IPS-18c (cell line): ENCODE data around the gene SFMBT2.

Experiments
- H3K4me3 ChIP-seq: 2 replicates; pipeline ENCODE4 v1.7.0; 2013; ENCODE audit warnings: low read depth, mild to moderate bottlenecking, low read length, moderate library complexity; ENCODE audit not compliant: insufficient read depth
- H3K9me3 ChIP-seq: one replicate; pipeline ENCODE4 v1.6.1; 2013; ENCODE audit warnings: mild to moderate bottlenecking, low read length, moderate library complexity; ENCODE audit not compliant: control insufficient read depth, insufficient read depth

SFMBT2 gene

DNA sequence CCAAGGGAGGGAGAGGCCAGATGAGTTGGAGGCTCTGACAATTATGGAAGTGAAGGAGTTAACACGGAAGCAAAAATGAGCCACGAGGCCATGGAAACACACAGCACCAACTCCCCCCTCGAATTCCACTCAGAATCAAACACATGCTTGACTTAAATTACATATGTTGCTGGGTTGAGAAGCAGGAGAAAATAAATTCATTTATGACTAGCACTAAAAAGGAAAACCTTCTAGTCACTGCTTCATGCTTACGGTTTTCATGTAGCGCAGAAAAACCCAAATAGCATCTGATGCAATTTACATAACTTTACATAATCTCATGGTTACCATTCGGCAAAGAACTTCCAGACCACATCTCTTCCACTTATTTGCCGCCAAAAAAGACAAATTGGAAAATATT lies 51.5 kb downstream of the SFMBT2 start:
- no peak overlapping the region for H3K4me3 ChIP-seq
- H3K9me3 ChIP-seq, result no peaks in the 10 kb centered on the region

DNA sequence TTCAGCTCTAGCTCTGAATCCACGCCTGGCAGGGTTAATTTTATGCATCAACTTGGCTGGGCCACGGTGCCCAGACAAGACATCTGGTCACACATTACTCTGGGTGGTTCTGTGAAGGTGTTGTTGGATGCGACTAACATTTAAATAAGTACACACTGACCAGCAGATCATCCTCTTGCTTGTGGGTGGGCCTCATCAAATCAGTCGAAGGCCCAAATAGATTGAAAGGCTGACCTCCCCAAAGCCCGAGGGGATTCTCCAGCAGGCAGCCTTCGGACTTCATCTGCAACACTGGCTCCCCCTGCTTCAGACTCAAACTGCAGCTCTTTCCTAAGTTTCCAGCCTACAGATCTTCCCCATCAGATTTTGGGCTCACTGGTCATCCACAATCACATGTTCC lies 53.6 kb downstream of the SFMBT2 start:
- no peaks in the 10 kb centered on the region for H3K9me3 ChIP-seq
- no peak overlapping the region for H3K4me3 ChIP-seq

DNA sequence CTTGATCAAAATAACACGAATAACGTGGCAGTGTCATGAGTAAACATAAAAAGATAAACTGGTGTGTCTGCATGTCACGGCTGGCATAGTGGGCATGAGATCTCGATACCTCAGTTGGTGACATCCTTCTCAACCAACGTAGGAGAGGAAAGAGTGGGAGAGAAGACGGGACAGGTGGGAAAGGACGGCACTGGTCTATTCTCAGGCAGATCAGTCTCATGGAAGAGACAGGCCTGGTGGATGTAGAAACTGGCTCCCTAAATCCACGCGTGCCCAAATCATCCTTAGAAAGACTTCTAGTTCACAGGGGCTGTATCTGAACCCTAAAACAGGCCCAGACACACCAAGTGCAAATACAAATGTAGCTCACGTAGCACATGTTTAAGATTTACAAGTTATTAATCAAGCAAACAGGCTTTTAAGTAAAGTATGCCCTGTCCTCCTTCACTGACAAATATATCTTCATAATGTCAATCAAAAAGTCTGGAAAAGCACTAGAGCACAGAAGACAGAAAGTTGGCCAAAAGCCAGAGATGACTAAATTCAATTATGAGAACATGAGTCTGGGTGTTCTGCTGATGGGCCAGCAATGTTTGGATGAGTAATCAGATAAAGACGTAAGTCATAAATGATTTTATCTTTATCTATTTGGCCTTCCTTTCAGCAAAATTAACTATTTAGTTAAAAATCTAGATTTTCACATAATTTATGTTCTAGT lies 56.3 kb downstream of the SFMBT2 start:
- no peak overlapping the region for H3K4me3 ChIP-seq
- H3K9me3 ChIP-seq, result no peaks in the 10 kb centered on the region

DNA sequence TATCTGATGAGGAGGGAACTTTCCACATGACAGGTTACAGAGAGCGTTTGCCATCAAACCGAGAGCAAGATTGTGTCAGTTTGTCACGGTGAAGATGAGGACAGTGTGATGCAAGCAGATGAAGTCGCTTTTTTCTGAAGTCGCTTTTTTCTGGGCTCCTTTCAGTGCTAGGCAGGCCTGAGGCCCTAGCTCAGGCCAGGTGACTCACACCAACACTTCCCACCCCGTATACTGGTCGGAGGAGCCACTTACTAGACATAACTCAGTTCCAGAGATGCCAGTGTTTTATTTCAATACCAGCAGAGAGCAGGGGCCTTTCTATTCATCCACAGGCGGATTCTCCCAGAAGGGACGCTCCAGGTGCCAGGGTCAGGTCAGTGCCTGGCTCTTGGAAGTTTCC lies 58.9 kb downstream of the SFMBT2 start:
- no peak overlapping the region for H3K4me3 ChIP-seq

DNA sequence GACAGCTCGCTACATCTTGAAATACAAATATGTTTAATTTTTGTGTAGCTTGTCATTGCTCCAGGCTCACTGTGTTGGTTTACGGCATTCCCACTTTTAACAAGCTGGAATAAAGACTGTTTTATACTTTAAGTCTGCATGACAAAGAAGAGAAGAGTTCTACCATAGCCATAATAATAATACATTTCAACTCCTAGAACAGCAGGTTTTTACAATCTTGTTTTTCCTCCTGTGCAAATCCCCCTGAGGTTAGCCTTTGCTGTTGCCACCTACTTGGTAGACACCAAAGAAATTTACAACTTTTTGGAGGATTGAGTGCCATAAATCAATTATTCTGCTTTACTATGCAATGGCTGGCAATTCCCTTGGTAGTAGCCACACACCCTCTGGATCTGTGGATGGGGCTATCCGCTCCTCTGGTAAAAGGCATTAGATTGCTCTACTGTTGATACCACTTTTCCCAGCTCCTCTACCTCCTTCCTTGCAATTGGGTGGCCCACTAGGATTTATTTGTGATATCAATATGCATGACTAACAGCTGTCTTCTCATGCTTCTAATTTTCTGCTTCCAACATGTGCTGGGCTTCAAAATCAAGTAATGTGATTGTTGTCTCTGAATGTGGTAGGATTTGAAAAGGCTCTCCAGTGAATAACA lies 60.2 kb downstream of the SFMBT2 start:
- no peaks in the 10 kb centered on the region for H3K9me3 ChIP-seq
- H3K4me3 ChIP-seq, result no peak overlapping the region

More for the DNA sequence above, 58.9 kb downstream of the SFMBT2 start:
- no peaks in the 10 kb centered on the region for H3K9me3 ChIP-seq

DNA sequence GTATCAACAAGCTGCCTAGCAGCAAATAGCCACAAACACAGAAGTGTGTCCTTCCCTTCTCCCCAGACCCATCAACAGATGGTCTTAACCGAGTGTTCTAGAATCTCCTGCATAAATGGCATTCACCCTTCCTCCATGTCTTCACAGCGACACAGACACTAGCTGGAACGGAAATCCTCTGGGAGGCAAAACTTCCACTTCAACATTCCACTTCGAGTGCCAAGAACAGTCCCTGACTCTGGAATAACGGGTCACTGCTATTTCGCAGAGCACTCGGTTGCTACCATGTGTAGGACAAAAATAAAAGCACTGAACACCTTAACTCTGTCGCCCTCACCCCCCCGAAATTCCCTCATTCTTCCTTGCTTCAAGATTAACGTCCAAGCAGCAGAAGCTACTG lies 65.1 kb downstream of the SFMBT2 start:
- no peak overlapping the region for H3K4me3 ChIP-seq
- no peaks in the 10 kb centered on the region for H3K9me3 ChIP-seq

DNA sequence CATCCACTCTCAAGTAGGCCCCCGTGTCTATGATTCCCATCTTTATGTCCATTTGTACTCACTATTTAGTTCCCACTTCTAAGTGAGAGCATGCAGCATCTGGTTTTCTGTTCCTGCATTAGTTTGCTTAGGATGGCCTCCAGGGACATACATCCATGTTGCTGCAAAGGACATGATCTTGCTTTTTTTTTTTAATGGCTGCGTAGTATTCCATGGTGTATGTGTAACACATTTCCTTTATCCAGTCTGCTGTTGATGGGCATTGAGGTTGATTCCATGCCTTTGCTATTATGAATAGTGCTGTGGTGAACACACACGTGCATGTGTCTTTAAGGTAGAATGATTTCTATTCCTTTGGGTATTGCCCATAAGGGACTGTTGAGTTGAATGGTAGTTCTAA lies 67.8 kb downstream of the SFMBT2 start:
- H3K4me3 ChIP-seq, result no peak overlapping the region
- H3K9me3 ChIP-seq, result no peaks in the 10 kb centered on the region

DNA sequence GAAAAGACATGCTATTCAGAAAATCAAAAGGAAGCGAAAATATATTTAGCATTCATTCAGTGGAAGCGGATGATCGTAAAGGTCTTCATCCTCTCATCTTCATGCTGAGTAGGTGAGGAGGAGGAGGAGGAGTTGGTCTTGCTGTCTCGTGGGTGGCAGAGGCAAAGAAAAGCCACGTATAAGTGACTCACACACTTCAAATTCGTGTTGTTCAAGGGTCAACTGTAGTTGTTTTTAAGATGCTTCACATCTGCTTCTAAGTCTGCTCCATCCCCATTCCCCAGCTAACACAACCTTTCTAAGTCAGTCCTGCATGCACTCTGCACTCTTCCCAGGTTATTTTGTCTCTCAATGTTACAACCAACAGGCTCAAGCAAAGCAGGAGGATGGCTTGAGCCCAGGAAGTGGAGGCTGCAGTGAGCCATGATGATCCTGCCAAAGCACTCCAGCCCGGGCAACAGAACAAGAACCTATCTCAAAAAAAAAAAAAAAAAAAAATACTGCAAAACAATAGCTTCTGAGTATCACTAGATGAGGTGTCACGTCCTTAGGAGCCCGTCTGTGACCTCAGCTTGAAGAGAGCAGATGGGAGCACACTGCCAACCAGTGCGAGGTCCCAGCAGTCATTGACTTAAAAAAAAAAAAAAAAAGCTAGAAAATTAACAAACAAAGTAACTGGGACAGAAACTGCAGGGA lies 70.5 kb downstream of the SFMBT2 start:
- H3K9me3 ChIP-seq, result no peaks in the 10 kb centered on the region
- H3K4me3 ChIP-seq, result no peak overlapping the region

DNA sequence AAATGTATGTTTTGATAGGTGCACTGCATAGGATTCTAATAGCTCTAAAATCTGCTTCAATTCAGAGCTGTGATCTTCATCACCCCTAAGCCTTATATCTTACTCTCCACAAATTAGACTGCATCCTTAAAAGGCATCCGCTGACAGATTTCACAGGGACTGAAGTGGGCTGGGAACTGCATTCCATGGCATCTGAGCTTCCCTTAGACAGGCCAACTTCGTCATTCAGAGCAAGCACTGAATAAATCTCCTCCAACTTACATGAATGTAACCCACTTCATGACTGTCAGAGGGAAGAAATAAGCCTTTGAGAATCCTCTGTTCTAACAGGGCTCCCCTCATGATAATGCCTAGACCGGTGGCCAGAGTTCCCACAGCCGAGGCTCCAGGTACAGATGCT lies 71.3 kb downstream of the SFMBT2 start:
- Histone ChIP-seq H3K4me3 (no peak overlapping the region), H3K9me3 (no peaks in the 10 kb centered on the region)

DNA sequence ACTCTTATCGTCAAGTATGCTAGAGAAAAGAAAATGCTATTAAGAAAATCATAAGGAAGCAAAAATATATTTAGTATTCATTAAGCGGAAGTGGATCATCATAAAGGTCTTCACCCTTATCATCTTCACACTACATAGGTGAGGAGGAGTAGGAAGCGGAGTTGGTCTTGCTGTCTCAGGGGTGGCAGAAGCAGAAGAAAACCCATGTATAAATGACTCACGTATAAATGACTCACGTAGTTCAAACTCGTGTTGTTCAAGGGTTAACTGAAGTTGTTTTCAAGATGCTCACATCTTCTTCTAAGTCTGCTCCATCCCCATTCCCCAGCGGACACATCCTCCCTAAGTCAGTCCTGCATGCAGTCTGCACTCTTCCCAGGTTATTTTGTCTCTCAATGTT lies 72.4 kb downstream of the SFMBT2 start:
- H3K4me3 ChIP-seq, result no peak overlapping the region
- H3K9me3 ChIP-seq, result no peaks in the 10 kb centered on the region

DNA sequence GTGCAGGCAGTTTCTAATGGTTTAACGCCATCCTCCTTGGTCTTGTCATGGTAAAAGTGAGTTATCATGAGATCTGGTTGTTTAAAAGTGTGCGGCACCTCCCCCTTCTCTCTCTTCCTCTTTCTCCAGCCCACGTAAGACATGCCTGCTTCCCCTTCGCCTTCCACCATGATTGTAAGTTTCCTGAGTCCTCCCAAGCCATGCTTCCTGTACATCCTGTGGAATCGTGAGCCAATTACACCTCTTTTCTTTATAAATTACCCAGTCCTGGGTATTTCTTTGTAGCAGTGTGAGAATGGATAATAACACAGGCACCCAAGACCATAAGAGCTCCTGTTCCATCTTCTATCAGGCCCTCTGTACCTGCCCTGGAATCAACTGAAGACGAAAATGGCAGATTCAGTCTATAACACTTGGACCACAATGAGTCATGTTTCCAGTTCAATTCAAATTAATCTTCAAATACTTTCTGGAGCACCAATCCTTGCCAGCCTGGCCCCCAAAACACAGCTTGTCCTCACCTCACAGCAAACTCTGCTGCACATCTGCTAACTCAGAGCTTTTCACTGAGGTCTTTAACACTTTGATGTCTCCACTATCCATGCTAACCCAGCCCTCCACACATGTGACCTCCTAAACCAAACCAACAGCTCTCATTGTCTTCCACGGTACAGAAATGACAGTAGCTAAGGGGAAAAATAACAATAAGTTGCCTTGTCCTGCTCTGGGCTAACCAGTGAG lies 73.2 kb downstream of the SFMBT2 start:
- H3K4me3 ChIP-seq, result no peak overlapping the region
- no peaks in the 10 kb centered on the region for H3K9me3 ChIP-seq

DNA sequence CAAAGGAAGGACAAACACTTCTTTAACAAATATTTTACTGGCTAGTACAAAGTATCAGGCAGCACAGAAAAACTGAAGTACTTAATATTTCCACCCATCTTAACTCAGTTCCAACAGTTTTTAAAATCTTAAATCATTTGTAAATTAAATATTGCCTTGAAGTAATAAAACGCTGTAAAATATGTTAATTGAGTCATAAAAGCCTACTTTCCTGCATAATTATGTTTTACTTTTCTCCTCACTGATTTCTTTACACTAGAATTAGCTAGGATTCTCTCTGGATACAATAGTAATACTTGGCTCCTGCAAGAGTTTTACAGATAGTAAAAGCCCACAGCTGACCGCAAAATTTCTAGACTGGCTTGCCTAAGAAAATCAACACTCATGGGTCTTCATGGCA lies 74.9 kb downstream of the SFMBT2 start:
- no peaks in the 10 kb centered on the region for H3K9me3 ChIP-seq

DNA sequence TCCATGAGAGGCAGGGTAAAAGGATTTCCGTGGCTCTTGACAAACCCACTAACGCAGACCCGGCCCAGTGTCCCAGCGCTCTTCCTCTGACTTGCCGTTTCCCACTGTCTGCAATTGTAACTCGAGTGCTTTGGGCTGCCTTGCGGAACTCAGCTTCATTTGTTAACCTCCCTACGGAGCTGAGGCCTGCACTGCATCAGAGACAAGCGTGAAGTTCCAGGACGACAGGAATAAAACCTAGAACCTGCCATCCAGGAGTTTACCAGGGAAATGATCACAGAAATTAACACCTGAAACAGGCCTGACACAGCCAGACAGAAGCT lies 76.2 kb downstream of the SFMBT2 start:
- peaks cover 2% of the 10 kb centered on the region for H3K9me3 ChIP-seq
- no peak overlapping the region for H3K4me3 ChIP-seq

More for the DNA sequence above, 74.9 kb downstream of the SFMBT2 start:
- no peak overlapping the region for H3K4me3 ChIP-seq

DNA sequence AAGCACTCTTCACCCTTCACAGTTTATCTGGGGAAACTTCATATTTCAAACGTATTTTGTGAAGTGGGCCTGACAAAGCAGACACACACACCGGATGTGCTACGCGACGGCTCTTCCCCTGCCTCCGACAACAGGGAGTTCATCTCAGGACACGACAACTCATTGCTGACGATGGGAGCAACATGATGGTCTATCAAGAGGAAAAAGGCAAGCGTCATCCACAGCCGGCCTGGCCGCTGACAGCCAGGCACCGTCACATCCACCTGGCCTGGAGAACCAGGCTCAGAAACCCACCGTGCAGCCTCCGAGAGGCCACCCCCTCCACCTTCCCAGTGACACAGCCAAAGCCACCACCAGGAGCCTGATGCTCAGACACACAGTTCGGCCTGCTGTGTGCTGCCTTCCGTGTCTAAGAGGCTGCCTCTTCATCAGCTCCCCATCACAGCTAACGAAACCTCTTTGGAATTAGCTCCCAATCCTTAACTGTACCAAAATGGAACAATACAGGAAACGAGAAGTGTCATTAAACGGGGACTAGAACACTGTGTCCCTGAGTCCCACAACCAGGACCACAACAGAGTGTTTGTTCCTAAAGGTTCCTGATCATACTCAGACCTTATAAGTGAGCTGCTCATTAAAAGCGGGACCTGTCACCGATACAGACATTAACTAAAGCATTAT lies 76.7 kb downstream of the SFMBT2 start:
- Histone ChIP-seq H3K4me3 (no peak overlapping the region), H3K9me3 (peaks cover 5% of the 10 kb centered on the region)

DNA sequence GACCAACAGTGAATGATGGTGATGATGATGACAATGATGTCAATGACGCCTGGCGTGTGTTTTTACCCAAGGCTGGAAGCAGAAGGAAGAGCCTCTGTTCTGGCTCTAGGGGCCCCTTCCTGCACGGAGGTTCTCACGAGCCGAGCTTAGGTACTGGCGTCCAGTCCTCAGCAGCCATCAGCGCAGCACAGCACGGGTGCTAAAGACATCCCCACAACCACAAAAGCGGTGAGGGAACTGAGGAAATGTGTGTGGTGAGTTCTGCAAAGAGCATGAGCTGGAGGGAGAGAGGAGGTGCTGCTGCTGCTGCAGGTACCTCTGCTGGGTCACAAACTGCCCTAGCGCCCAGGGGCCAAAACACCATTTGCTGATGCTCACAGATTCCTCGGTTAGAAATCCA lies 81.6 kb downstream of the SFMBT2 start:
- peaks cover 5% of the 10 kb centered on the region for H3K9me3 ChIP-seq
- H3K4me3 ChIP-seq, result no peak overlapping the region

DNA sequence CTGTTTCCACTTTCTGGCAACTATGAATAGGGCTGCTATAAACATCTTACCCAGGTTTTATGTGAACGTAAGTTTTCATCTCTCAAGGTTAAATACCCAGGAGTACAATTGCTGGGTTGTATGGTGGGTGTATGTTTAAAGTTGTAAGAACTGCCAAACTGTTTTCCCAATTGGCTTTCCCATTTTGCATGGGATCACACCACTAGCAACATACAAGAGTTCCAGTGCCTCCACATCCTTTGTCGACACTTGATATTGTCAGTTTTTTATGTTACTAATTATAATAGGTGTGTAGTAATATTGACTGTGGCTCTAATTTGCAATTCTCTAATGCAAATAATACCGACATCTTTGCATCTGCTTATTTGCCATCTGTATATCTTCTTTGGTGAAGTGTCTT lies 82.9 kb downstream of the SFMBT2 start:
- peaks cover 5% of the 10 kb centered on the region for H3K9me3 ChIP-seq

DNA sequence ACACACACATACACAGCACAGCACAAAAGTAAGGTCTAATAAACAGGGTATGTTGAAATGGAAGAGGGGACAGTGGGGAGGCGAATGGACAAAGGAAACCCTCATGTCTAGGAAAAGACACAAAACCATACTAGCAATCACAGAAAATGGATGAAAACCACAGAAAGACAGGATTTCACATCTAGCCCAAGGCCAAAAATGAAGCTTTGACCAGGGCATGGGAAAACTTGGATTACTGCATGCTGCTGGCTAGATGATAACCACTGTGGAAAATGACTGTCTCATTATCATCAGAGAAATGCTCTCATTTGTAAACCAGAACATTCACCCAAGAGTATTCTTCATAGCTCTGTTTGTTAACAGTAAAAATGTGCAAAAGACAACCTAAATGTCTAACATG lies 88.2 kb downstream of the SFMBT2 start:
- H3K9me3 ChIP-seq, result peaks cover 4% of the 10 kb centered on the region
- H3K4me3 ChIP-seq, result no peak overlapping the region

More for the DNA sequence above, 82.9 kb downstream of the SFMBT2 start:
- no peak overlapping the region for H3K4me3 ChIP-seq
